CD1c-positive myeloid dendritic cell (primary cell): ENCODE data around the gene OR1F1.
"Not testable (repeated sequence)": the region's sequence is repeated elsewhere in the genome, so short reads cannot be mapped to it uniquely, and the experiment has no call there.

Source experiments
- DNase-seq: peaks from one replicate; pipeline ENCODE4 v3.0.0-alpha.2; 2016; ENCODE audit errors: extremely low spot score

The OR1F1 gene

GRCh38 chr16:3173892-3174617, 13.9 kb upstream of the OR1F1 start:
- no peak for DNase-seq

- no peak for DNase-seq
Measured at GRCh38 chr16:3174618-3175148, 13.3 kb upstream of the OR1F1 start.

GRCh38 chr16:3175157-3176093, 12.6 kb upstream of the OR1F1 start:
- no peak for DNase-seq

- DNase-seq = no peak
Measured at GRCh38 chr16:3179651-3180050, 8.4 kb upstream of the OR1F1 start.

- no peak for DNase-seq
Measured at GRCh38 chr16:3180445-3180878, 7.5 kb upstream of the OR1F1 start.

- not testable (repeated sequence) for DNase-seq
Measured at GRCh38 chr16:3182293-3182607, 5.8 kb upstream of the OR1F1 start.

- no peak for DNase-seq
Measured at GRCh38 chr16:3182608-3183444, 5.2 kb upstream of the OR1F1 start.

GRCh38 chr16:3183445-3184139, 4.4 kb upstream of the OR1F1 start:
- no peak for DNase-seq

GRCh38 chr16:3186946-3187690, 886 bp upstream of the OR1F1 start:
- no peak for DNase-seq

GRCh38 chr16:3188675-3188924, 596 bp downstream of the OR1F1 start:
- DNase-seq = no peak

- DNase-seq = no peak
Measured at GRCh38 chr16:3188925-3189825, 1.2 kb downstream of the OR1F1 start.

GRCh38 chr16:3189869-3190268, 1.9 kb downstream of the OR1F1 start:
- no peak for DNase-seq

GRCh38 chr16:3190949-3191353, 2.9 kb downstream of the OR1F1 start:
- DNase-seq = no peak

- no peak for DNase-seq
Measured at GRCh38 chr16:3192476-3193019, 4.5 kb downstream of the OR1F1 start.

GRCh38 chr16:3193221-3194212, 5.5 kb downstream of the OR1F1 start:
- no peak for DNase-seq

GRCh38 chr16:3194792-3195191, 6.8 kb downstream of the OR1F1 start:
- no peak for DNase-seq

GRCh38 chr16:3195975-3196374, 8.0 kb downstream of the OR1F1 start:
- DNase-seq = no peak

- not testable (repeated sequence) for DNase-seq
Measured at GRCh38 chr16:3197694-3198333, 9.8 kb downstream of the OR1F1 start.
